ENCODE measurements around the gene KLHL29. TPM values are rescaled to one million over a fixed set of nuclear protein-coding genes. Genes with fewer than 3 reads are reported as not detected.

Gene KLHL29
- total RNA-seq, 1 experiment from 2014 or later: 2.4 TPM

DNA sequence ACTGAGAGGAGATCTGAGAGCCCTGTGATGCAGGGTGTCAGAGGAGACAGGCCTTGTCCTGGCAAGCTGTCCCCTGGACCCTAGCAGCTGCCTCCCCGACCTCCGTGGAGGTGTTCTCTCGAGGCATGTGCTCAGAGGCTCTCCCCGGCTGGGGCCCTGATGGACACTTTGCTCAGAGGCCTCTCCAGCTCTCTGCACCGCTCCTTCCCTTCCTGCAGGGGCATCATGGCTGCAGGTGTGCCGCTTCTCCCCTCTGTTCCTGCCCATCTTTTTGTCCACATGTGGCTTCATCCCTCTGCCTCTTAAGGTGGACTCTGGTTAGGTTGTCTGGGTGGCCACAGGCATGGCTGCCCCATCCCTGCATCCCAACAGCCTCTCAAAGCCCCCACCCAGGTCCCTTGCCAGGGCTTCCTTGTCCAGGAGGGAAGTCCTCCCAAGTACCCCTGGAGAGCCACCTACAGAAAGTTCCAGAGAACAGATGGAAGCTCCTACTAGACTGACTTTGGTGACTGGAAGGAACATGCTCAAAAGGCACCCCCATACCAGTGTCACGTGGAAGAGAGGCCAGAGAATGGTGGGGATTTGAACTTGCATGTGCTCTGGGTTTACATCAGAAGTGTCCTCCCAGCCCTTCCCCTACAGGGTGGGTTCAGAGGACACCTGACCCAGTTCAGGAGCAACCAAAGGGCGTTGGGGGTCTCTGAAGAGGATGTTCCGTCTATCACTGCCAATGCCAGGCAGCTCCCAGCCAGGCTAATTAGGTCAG, 120.4 kb downstream of the KLHL29 start:
- H3K9me3 ChIP-seq (ENCODE audit: control insufficient read depth, low read depth, low read length): no peaks in the 10 kb centered on the region
- no peak for DNase-seq
- Mint-ChIP-seq H3K4me3 (no peak overlapping the region), H3K9me3 (no peaks in the 10 kb centered on the region), H3K27ac (peak overlapping the region in 1 of 3 experiments; percentile 46; a peak in 1 of 7 replicates), H3K4me1 (peaks cover 18 to 21% of the 10 kb centered on the region in 2 experiments), H3K27me3 (ENCODE audit: low read depth) (no peaks in the 10 kb centered on the region; the same call in 1 of the 2 replicates), H3K36me3 (ENCODE audit: insufficient read depth in 1 of 3, low read depth in 3 of 3) (no peaks in the 10 kb centered on the region)
- no peak overlapping the region for H2BK15ac ChIP-seq (ENCODE audit: low read depth, low read length)
- H2BK120ac ChIP-seq (ENCODE audit: low read depth, low read length, poor library complexity, severe bottlenecking): no peak overlapping the region
- no peak overlapping the region for H2BK12ac ChIP-seq (ENCODE audit: insufficient read length, low read depth, low read length)
- no peak overlapping the region for H4K91ac ChIP-seq (ENCODE audit: insufficient read length, low read depth, low read length)
- H3K23me2 ChIP-seq (ENCODE audit: insufficient read length, low read depth, low read length, poor library complexity, severe bottlenecking): no peaks in the 10 kb centered on the region
- H2BK5ac ChIP-seq (ENCODE audit: insufficient read length, low read length): no peak overlapping the region
- H3K23ac ChIP-seq (ENCODE audit: insufficient read length, low read depth, low read length): no peak overlapping the region
- no peak overlapping the region for H4K5ac ChIP-seq (ENCODE audit: insufficient read length, low read depth, low read length)
- no peak overlapping the region for H2BK20ac ChIP-seq (ENCODE audit: low read depth, low read length, poor library complexity, severe bottlenecking)
- H3K4me2 ChIP-seq (ENCODE audit: insufficient read depth, insufficient read length, low read length): no peak overlapping the region
- H3K9ac ChIP-seq (ENCODE audit: extremely low read depth, insufficient read length, low read length): no peak overlapping the region
- H3K79me2 ChIP-seq (ENCODE audit: insufficient read depth, low read length): no peaks in the 10 kb centered on the region
- no peak overlapping the region for H3K4ac ChIP-seq (ENCODE audit: low read depth, low read length)
- no peak overlapping the region for H3K18ac ChIP-seq (ENCODE audit: insufficient read length, low read depth, low read length)
- H4K8ac ChIP-seq (replicated peaks; ENCODE audit: insufficient read length, low read depth, low read length): no peak overlapping the region
- H3K79me1 ChIP-seq (ENCODE audit: insufficient read depth, low read depth, low read length, poor library complexity, severe bottlenecking): no peaks in the 10 kb centered on the region
- no peak overlapping the region for H3K14ac ChIP-seq (ENCODE audit: insufficient read depth, low read length)
- H3T11ph ChIP-seq (ENCODE audit: low read length): no peak overlapping the region
- WGBS (ENCODE audit: extremely low coverage, insufficient read length, low lambda C conversion rate): no CpG with 5 or more reads among the region's 9 CpGs
- no peak overlapping the region for H2AK5ac ChIP-seq (ENCODE audit: insufficient read length, low read length)
- TF ChIP-seq, protein P1, sequence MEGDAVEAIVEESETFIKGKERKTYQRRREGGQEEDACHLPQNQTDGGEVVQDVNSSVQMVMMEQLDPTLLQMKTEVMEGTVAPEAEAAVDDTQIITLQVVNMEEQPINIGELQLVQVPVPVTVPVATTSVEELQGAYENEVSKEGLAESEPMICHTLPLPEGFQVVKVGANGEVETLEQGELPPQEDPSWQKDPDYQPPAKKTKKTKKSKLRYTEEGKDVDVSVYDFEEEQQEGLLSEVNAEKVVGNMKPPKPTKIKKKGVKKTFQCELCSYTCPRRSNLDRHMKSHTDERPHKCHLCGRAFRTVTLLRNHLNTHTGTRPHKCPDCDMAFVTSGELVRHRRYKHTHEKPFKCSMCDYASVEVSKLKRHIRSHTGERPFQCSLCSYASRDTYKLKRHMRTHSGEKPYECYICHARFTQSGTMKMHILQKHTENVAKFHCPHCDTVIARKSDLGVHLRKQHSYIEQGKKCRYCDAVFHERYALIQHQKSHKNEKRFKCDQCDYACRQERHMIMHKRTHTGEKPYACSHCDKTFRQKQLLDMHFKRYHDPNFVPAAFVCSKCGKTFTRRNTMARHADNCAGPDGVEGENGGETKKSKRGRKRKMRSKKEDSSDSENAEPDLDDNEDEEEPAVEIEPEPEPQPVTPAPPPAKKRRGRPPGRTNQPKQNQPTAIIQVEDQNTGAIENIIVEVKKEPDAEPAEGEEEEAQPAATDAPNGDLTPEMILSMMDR (conservative IDR thresholded peaks at IDR 0.05): peak; percentile 57
- no peaks in the 10 kb centered on the region for H3K27me3 ChIP-seq (ENCODE audit: insufficient read depth, low read length)
- no peak overlapping the region for H3K56ac ChIP-seq (ENCODE audit: insufficient read length, low read depth, low read length)
- no peak overlapping the region for H3K27ac ChIP-seq (ENCODE audit: insufficient read length, low read depth, low read length)
- no peak overlapping the region for H2AFZ ChIP-seq (ENCODE audit: low read length)
- H4K20me1 ChIP-seq (ENCODE audit: control insufficient read depth, insufficient read depth, insufficient read length): no peaks in the 10 kb centered on the region
- H3K4me1 ChIP-seq (ENCODE audit: insufficient read depth, low read length): no peaks in the 10 kb centered on the region
